Activated CD8-positive, alpha-beta memory T cell treated with anti-CD3 and anti-CD28 coated beads for 1 hour (primary cell): ENCODE measurements around the gene MIPOL1.

Experiments
- DNase-seq, 2 donors: peaks; one replicate each; pipeline ENCODE4 v3.0.0-alpha.2; 2020; ENCODE audit warnings: low read depth in 1 of 2; ENCODE audit errors: extremely low read depth in 1 of 2

The MIPOL1 gene

GRCh38 chr14:37594238-37594970, 396.7 kb downstream of the MIPOL1 start:
- DNase-seq, result no peak

- no peak for DNase-seq
Measured at GRCh38 chr14:37594971-37595808, 397.5 kb downstream of the MIPOL1 start, which contains the start of the genes FOXA1 and TTC6. Gene FOXA1, minus strand, starts transcription at chr14:37595249. Its CDS starts 277 bp downstream, at chr14:37594972. Gene TTC6, plus strand, starts transcription at chr14:37595629. Its CDS starts 26,436 bp downstream, at chr14:37622065.

GRCh38 chr14:37595809-37596621, 398.3 kb downstream of the MIPOL1 start:
- no peak for DNase-seq

GRCh38 chr14:37596790-37597472, 399.2 kb downstream of the MIPOL1 start:
- no peak for DNase-seq

- no peak for DNase-seq
Measured at GRCh38 chr14:37597538-37597913, 399.8 kb downstream of the MIPOL1 start.

GRCh38 chr14:37597914-37598746, 400.4 kb downstream of the MIPOL1 start:
- no peak for DNase-seq

GRCh38 chr14:37598747-37599506, 401.2 kb downstream of the MIPOL1 start:
- DNase-seq, result no peak

GRCh38 chr14:37599507-37600368, 402.0 kb downstream of the MIPOL1 start:
- no peak for DNase-seq

GRCh38 chr14:37600880-37601741, 403.4 kb downstream of the MIPOL1 start:
- DNase-seq, result no peak

- DNase-seq, result no peak
Measured at GRCh38 chr14:37601865-37602264, 404.1 kb downstream of the MIPOL1 start.
